Measurements from ENCODE around the gene AAGAB. TPM values are rescaled to one million over a fixed set of nuclear protein-coding genes. Genes with fewer than 3 reads are reported as not detected.
"Not testable (repeated sequence)": the region's sequence is repeated elsewhere in the genome, so short reads cannot be mapped to it uniquely, and the experiment has no call there.

AAGAB gene
- total RNA-seq, 2 experiments from 2014 or later: 46.8 to 57.0 TPM

GRCh38 chr15:67267951-67268941 is 13.8 kb upstream of the AAGAB start:
- CTCF ChIA-PET: interaction anchor here (0.6 kb wide), 1 partner anchor 25 kb away, joined by 3 read pairs; no protein-coding TSS in a partner anchor
- peaks cover 8% of the 10 kb centered on the region for H3K4me1 Mint-ChIP-seq
- DNase-seq (no peak), ATAC-seq (no peak)
- H3K4me3 Mint-ChIP-seq: no peak overlapping the region
- H3K27me3 Mint-ChIP-seq: peaks cover 24% of the 10 kb centered on the region
- no peak overlapping the region for H3K27ac Mint-ChIP-seq
- H3K36me3 Mint-ChIP-seq: peaks cover 7% of the 10 kb centered on the region
- H3K9me3 Mint-ChIP-seq (ENCODE audit: low read depth): peaks cover 3% of the 10 kb centered on the region

- H3K36me3 Mint-ChIP-seq: peaks cover 5% of the 10 kb centered on the region
- H3K9me3 Mint-ChIP-seq (ENCODE audit: low read depth): peaks cover 2% of the 10 kb centered on the region
- ATAC-seq (no peak), DNase-seq (no peak)
- H3K27ac Mint-ChIP-seq: no peak overlapping the region
- peaks cover 8% of the 10 kb centered on the region for H3K4me1 Mint-ChIP-seq
- peaks cover 24% of the 10 kb centered on the region for H3K27me3 Mint-ChIP-seq
- H3K4me3 Mint-ChIP-seq: no peak overlapping the region
- CTCF ChIA-PET: interaction anchor here (0.6 kb wide), 1 partner anchor 25 kb away, joined by 3 read pairs; no protein-coding TSS in a partner anchor
These were observed 13.0 kb upstream of the AAGAB start for GRCh38 chr15:67267440-67267839.

- CTCF ChIA-PET: no interaction called here
- DNase-seq (no peak), ATAC-seq (no peak)
- H3K27ac Mint-ChIP-seq: no peak overlapping the region
- peaks cover 28% of the 10 kb centered on the region for H3K27me3 Mint-ChIP-seq
- no peak overlapping the region for H3K4me3 Mint-ChIP-seq
- H3K9me3 Mint-ChIP-seq (ENCODE audit: low read depth): no peaks in the 10 kb centered on the region
- peaks cover 8% of the 10 kb centered on the region for H3K4me1 Mint-ChIP-seq
- H3K36me3 Mint-ChIP-seq: peaks cover 7% of the 10 kb centered on the region
These were observed 12.4 kb upstream of the AAGAB start for GRCh38 chr15:67266870-67267269.

- no peak overlapping the region for H3K27ac Mint-ChIP-seq
- H3K9me3 Mint-ChIP-seq (ENCODE audit: low read depth): no peaks in the 10 kb centered on the region
- ATAC-seq (no peak), DNase-seq (no peak)
- peaks cover 9% of the 10 kb centered on the region for H3K27me3 Mint-ChIP-seq
- peaks cover 2% of the 10 kb centered on the region for H3K36me3 Mint-ChIP-seq
- H3K4me3 Mint-ChIP-seq: no peak overlapping the region
- CTCF ChIA-PET: no interaction called here
- peaks cover 10% of the 10 kb centered on the region for H3K4me1 Mint-ChIP-seq
These were observed 5.3 kb upstream of the AAGAB start for GRCh38 chr15:67259806-67260205.

GRCh38 chr15:67259379-67259778 is 4.9 kb upstream of the AAGAB start:
- ATAC-seq (no peak), DNase-seq (no peak)
- no peak overlapping the region for H3K4me3 Mint-ChIP-seq
- peaks cover 9% of the 10 kb centered on the region for H3K27me3 Mint-ChIP-seq
- CTCF ChIA-PET: no interaction called here
- peaks cover 11% of the 10 kb centered on the region for H3K4me1 Mint-ChIP-seq
- no peaks in the 10 kb centered on the region for H3K9me3 Mint-ChIP-seq (ENCODE audit: low read depth)
- peaks cover 2% of the 10 kb centered on the region for H3K36me3 Mint-ChIP-seq
- H3K27ac Mint-ChIP-seq: no peak overlapping the region

DNA sequence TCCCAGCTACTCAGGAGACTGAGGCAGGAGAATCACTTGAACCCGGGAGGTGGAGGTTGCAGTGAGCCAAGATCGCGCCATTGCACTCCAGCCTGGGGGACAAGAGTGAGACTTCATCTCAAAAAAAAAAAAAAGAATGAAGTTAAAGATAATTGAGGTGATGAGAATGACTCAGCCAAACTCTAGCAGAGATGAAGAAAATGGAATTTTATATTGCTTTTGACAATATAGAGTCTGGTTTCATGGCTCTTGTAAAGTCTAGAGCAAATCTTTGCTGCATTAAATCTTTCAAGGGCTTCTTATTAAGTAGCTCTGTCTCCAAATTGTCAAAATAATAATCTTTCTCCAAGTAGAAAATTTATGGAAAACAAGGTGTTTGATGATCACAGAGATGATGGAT is 4.0 kb upstream of the AAGAB start:
- H3K4me3 Mint-ChIP-seq; H3K9me3 Mint-ChIP-seq (ENCODE audit: low read depth); H3K27me3 Mint-ChIP-seq; DNase-seq; ATAC-seq; H3K36me3 Mint-ChIP-seq; H3K27ac Mint-ChIP-seq: not testable (repeated sequence)
- H3K4me1 Mint-ChIP-seq: peaks cover 15% of the 10 kb centered on the region
- CTCF ChIA-PET: interaction anchor here (0.8 kb wide), 1 partner anchor 201 kb away, joined by 3 read pairs; no protein-coding TSS in a partner anchor

DNA sequence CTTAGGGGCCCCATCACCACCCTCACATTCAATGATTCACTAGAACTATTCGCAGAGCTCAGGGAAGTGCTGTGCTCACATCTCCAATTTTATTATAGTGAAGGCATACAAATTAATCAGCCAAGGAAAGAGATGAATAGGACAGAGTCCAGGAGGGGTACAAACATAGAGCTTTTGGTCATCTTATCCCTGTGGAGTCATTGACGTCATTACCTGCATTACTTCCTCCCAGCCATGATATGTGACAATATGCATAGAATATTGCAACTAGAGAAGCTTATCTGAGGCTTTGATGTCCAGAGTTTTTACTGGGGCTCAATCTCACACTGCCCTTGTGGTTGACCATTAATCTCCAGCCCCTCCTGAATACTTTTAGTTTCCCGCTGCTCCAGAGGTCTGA is 1.6 kb upstream of the AAGAB start:
- no peak for DNase-seq
- CTCF ChIA-PET: interaction anchor here (0.6 to 1.0 kb wide), 2 partner anchors 102 to 310 kb away, joined by 3 read pairs; no protein-coding TSS in a partner anchor
- peaks cover 34% of the 10 kb centered on the region for H3K4me1 Mint-ChIP-seq
- peaks cover 4% of the 10 kb centered on the region for H3K27me3 Mint-ChIP-seq
- no peaks in the 10 kb centered on the region for H3K9me3 Mint-ChIP-seq (ENCODE audit: low read depth)
- ATAC-seq: no peak
- H3K36me3 Mint-ChIP-seq: peaks cover 9% of the 10 kb centered on the region
- H3K27ac Mint-ChIP-seq: no peak overlapping the region
- peak overlapping the region; percentile 89 for H3K4me3 Mint-ChIP-seq

- CTCF ChIA-PET: interaction anchor here (0.7 to 1.5 kb wide), 2 partner anchors 157 to 350 kb away, joined by 3 read pairs; no protein-coding TSS in a partner anchor
- H3K4me1 Mint-ChIP-seq: peaks cover 39% of the 10 kb centered on the region
These were observed 768 bp downstream of the AAGAB start for GRCh38 chr15:67253549-67254237.

DNA sequence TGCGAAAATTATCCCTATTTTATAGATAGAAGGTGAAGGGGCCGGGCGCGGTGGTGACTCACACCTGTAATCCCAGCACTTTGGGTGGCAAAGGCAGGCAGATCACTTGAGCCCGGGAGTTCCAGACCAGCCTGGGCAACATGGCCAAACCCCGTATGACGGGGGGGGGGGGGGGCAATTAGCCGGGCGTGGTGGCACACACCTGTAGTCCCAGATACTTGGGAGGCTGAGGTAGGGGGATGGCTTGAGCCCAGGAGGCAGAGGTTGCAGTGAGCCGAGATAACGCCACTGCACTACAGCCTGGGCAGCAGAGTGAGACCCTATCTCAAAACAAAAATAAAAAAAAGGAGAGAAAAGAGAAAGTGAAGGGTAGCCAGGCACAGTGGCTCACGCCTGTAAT is 1.4 kb downstream of the AAGAB start:
- CTCF ChIA-PET: no interaction called here
- H3K4me1 Mint-ChIP-seq: peaks cover 41% of the 10 kb centered on the region

More at GRCh38 chr15:67253549-67254237, 768 bp downstream of the AAGAB start:
- H3K4me3 Mint-ChIP-seq: peak overlapping the region; percentile 89
- H3K36me3 Mint-ChIP-seq: peaks cover 16% of the 10 kb centered on the region
- no peaks in the 10 kb centered on the region for H3K9me3 Mint-ChIP-seq (ENCODE audit: low read depth)
- H3K27ac Mint-ChIP-seq: peak overlapping the region; percentile 96
- ATAC-seq: no peak
- no peak for DNase-seq
- H3K27me3 Mint-ChIP-seq: peaks cover 4% of the 10 kb centered on the region

DNA sequence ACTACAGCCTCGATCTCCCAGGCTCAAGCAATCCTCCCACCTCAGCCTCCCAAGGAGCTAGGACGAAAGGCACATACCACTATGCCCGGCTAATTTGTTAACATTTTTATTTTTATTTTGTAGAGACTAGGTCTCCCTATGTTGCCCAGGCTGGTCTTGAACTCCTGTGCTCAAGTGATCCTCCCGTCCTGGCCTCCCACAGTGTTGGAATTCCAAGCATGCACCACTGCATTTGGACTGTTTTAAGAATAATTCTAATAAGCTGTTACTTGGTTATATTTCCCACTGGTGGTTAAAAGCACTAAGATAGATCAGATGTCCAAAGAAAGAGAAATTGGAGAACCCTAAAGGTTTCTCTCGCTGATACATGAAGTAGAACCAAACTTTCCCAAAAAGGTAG is 3.1 kb downstream of the AAGAB start:
- CTCF ChIA-PET: interaction anchor here (1.2 to 1.4 kb wide), 2 partner anchors 8 to 11 kb away, joined by 3 to 8 read pairs; no protein-coding TSS in a partner anchor
- no peak overlapping the region for H3K27ac Mint-ChIP-seq
- peaks cover 3% of the 10 kb centered on the region for H3K9me3 Mint-ChIP-seq (ENCODE audit: low read depth)

More for the DNA sequence above, 1.4 kb downstream of the AAGAB start:
- no peak for ATAC-seq
- Mint-ChIP-seq H3K4me3 (peak overlapping the region; percentile 89), H3K27me3 (peaks cover 4% of the 10 kb centered on the region), H3K27ac (peak overlapping the region; percentile 96), H3K9me3 (ENCODE audit: low read depth) (no peaks in the 10 kb centered on the region), H3K36me3 (peaks cover 21% of the 10 kb centered on the region)
- DNase-seq: no peak

DNA sequence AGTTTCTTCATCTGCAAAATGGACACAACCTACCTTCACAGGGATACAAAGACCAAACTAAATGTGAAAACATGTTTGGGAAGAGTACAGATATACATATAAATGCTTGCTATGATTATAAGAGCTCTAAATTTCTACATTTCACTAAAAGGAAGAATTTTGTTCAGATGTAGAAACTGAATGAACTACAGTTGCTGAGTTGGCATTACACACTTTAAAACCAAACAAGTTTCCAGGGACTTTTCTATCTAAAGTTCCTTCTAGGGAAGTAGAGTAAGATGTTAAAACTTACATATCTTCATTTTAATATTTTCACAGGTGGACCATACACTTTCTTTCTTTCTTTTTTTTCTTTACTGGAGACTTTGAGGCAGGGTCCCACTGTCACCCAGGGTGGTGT is 4.6 kb downstream of the AAGAB start:
- Mint-ChIP-seq H3K27ac (no peak overlapping the region), H3K4me1 (peaks cover 36% of the 10 kb centered on the region), H3K27me3 (no peaks in the 10 kb centered on the region), H3K36me3 (peaks cover 51% of the 10 kb centered on the region), H3K9me3 (ENCODE audit: low read depth) (peaks cover 3% of the 10 kb centered on the region), H3K4me3 (no peak overlapping the region)
- DNase-seq (no peak), ATAC-seq (no peak)
- CTCF ChIA-PET: interaction anchor here (1.6 kb wide), 1 partner anchor 10 kb away, joined by 3 read pairs; no protein-coding TSS in a partner anchor

More for the DNA sequence above, 3.1 kb downstream of the AAGAB start:
- ATAC-seq (no peak), DNase-seq (no peak)
- no peak overlapping the region for H3K4me3 Mint-ChIP-seq
- peaks cover 45% of the 10 kb centered on the region for H3K4me1 Mint-ChIP-seq
- H3K27me3 Mint-ChIP-seq: peaks cover 4% of the 10 kb centered on the region
- H3K36me3 Mint-ChIP-seq: peaks cover 38% of the 10 kb centered on the region

- Mint-ChIP-seq H3K36me3 (peaks cover 60% of the 10 kb centered on the region), H3K9me3 (ENCODE audit: low read depth) (peaks cover 5% of the 10 kb centered on the region), H3K27me3 (no peaks in the 10 kb centered on the region), H3K4me3 (no peak overlapping the region), H3K4me1 (peaks cover 33% of the 10 kb centered on the region), H3K27ac (no peak overlapping the region)
- CTCF ChIA-PET: interaction anchor here (1.2 to 1.3 kb wide), 2 partner anchors 9 to 165 kb away, joined by 3 read pairs; no protein-coding TSS in a partner anchor
- ATAC-seq (no peak), DNase-seq (no peak)
These were observed 6.4 kb downstream of the AAGAB start for GRCh38 chr15:67248011-67248505.

GRCh38 chr15:67246606-67247005 is 7.9 kb downstream of the AAGAB start:
- not testable (repeated sequence) for ATAC-seq; H3K9me3 Mint-ChIP-seq (ENCODE audit: low read depth); H3K4me3 Mint-ChIP-seq; DNase-seq; H3K27ac Mint-ChIP-seq; H3K27me3 Mint-ChIP-seq
- CTCF ChIA-PET: interaction anchor here (0.7 to 2.0 kb wide), 2 partner anchors 290 to 300 kb away, joined by 3 to 8 read pairs; no protein-coding TSS in a partner anchor
- H3K36me3 Mint-ChIP-seq: peaks cover 59% of the 10 kb centered on the region
- H3K4me1 Mint-ChIP-seq: peaks cover 31% of the 10 kb centered on the region

Measured in activated CD8-positive, alpha-beta memory T cell treated with anti-CD3 and anti-CD28 coated beads, Interleukin-2, amount 10 ng/mL, durations not matched to agents 7 days and 5 days (primary cell).